IMR-90 (cell line): ENCODE data around the gene ZNF397.

ENCODE experiments used
- CEBPB ChIP-seq: IDR thresholded peaks from 2 replicates; pipeline ENCODE4 v1.6.1; 2012; ENCODE audit warnings: low read depth, low read length, improper control_type of control experiment
- MAFK ChIP-seq: IDR thresholded peaks from 2 replicates; pipeline ENCODE4 v1.6.1; 2012; ENCODE audit warnings: low read depth, low read length, improper control_type of control experiment
- MXI1 ChIP-seq: IDR thresholded peaks from 2 replicates; pipeline ENCODE4 v1.6.1; 2012; ENCODE audit warnings: low read depth, mild to moderate bottlenecking, low read length, moderate library complexity, borderline replicate concordance
- POLR2A ChIP-seq: IDR thresholded peaks from 2 replicates; pipeline ENCODE4 v1.6.1; 2012; ENCODE audit warnings: mild to moderate bottlenecking, low read depth, low read length
- RFX5 ChIP-seq: IDR thresholded peaks from 2 replicates; pipeline ENCODE4 v1.8.0; 2012; ENCODE audit warnings: low read depth, mild to moderate bottlenecking, low read length, moderate library complexity
- SMC3 ChIP-seq: fragments of 150-350 bp; IDR thresholded peaks from 2 replicates; pipeline ENCODE4 v1.6.1; 2016; ENCODE audit warnings: low read depth, mild to moderate bottlenecking, antibody characterized with exemption, low read length, moderate library complexity
- USF2 ChIP-seq: fragments of 150-350 bp; IDR thresholded peaks from 2 replicates; pipeline ENCODE4 v1.6.1; 2017; ENCODE audit warnings: mild to moderate bottlenecking, antibody characterized with exemption, low read length, low read depth
- TF ChIP-seq, protein P1 (sequence below): conservative IDR thresholded peaks from 2 replicates; pipeline ENCODE4 v1.5.1; 2012; ENCODE audit warnings: mild to moderate bottlenecking, low read depth, low read length, improper control_type of control experiment

DNA sequence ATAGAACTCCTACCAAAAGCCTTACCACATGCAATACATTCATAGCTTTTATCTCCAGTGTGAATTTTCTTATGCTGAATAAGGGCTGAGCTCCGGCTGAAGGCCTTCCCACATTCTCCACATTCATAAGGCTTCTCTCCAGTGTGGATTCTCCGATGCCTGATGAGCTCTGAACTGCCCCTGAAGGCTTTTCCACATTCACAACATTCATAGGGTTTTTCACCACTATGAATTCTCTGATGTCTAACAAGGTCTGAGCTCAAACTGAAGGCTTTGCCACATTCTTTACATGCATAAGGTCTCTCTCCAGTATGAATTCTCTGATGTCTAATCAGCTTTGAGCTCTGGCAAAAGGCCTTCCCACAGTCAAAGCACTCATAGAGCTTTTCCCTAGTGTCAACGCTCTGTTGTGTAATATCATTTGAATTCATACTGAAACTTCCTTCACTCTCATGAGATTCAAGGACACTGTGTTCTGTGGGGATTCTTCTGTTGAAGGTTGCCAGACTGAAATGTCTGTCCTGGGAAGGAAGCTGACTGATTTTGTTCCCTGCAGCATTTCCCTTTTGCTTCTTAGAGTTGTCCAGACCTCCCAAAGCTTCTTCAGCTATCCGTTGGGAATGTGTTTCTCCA lies 12.9 kb downstream of the ZNF397 start:
- TF ChIP-seq MAFK (no peak), CEBPB (no peak), USF2 (no peak), SMC3 (no peak), RFX5 (no peak), POLR2A (no peak), MXI1 (no peak)
- TF ChIP-seq, protein P1, sequence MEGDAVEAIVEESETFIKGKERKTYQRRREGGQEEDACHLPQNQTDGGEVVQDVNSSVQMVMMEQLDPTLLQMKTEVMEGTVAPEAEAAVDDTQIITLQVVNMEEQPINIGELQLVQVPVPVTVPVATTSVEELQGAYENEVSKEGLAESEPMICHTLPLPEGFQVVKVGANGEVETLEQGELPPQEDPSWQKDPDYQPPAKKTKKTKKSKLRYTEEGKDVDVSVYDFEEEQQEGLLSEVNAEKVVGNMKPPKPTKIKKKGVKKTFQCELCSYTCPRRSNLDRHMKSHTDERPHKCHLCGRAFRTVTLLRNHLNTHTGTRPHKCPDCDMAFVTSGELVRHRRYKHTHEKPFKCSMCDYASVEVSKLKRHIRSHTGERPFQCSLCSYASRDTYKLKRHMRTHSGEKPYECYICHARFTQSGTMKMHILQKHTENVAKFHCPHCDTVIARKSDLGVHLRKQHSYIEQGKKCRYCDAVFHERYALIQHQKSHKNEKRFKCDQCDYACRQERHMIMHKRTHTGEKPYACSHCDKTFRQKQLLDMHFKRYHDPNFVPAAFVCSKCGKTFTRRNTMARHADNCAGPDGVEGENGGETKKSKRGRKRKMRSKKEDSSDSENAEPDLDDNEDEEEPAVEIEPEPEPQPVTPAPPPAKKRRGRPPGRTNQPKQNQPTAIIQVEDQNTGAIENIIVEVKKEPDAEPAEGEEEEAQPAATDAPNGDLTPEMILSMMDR: no peak
